AG04450 (cell line): Measurements from ENCODE around the gene RMRP. TPM values are rescaled to one million over a fixed set of nuclear protein-coding genes. Genes with fewer than 3 reads are reported as not detected.

ENCODE experiments used
- CTCF ChIA-PET: fragments of 300-600, 350-600 bp; formaldehyde crosslinking; extraction: SDS; loops from one replicate; lab custom pipeline; 2022; ENCODE audit warnings: antibody characterized with exemption, inconsistent platforms; lab: Charles Lee
- POLR2A ChIA-PET: fragments of 350-600 bp; formaldehyde crosslinking; extraction: SDS; loops from one replicate; lab custom pipeline; 2021; ENCODE audit warnings: antibody characterized with exemption, inconsistent platforms; lab: Yijun Ruan, JAX
- DNase-seq: peaks from one replicate; pipeline ENCODE4 v3.0.0-alpha.2; 2011; ENCODE audit warnings: low read depth, low spot score
- H3K27ac ChIP-seq: one replicate; pipeline ENCODE4 v1.5.1; 2012; ENCODE audit warnings: low read depth, low read length, control low read depth
- H3K27me3 ChIP-seq: one replicate; pipeline ENCODE4 v1.6.0; 2012; ENCODE audit warnings: low read length; ENCODE audit not compliant: control insufficient read depth, insufficient read depth
- H3K4me3 ChIP-seq: 2 replicates; pipeline ENCODE4 v1.5.1; 2011; ENCODE audit warnings: mild to moderate bottlenecking, low read depth, low read length, control low read depth
- H3K9me3 ChIP-seq: 2 replicates; pipeline ENCODE4 v1.5.1; 2012; ENCODE audit warnings: low read length; ENCODE audit not compliant: control insufficient read depth, insufficient read depth
- polyA plus RNA-seq: library from polyadenylated mRNA; depleted of rRNA; stranded (reverse); fragments of >200 nt; gene quantifications from 2 replicates; pipeline ENCODE4 v1.2.3, GENCODE V29; 2011
- TF ChIP-seq, protein P1 (sequence below): IDR thresholded peaks from 2 replicates; pipeline ENCODE4 v1.5.1; 2011; ENCODE audit warnings: low read depth, low read length, control low read depth, inconsistent platforms

RMRP gene
- polyA plus RNA-seq, 1 experiment: 173 TPM

DNA sequence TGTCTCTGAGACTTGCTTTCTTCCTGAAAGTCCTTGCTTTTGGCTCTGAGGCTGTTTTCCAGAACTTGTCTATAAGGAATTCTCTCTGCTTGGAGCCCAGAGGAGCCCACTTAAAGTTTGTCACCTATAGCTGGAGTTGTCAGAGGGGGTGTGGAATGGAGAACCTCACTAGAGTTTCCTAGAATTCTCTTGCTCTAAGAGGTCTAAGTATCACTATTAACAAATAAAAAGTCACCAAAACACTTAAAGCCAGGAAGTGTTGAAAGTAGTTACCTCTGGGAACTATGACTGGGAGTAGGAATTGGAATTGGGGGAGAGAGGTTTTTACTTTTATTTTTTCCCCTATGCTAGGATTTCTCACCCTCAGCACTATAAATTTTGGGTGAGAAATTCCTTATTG is 22.1 kb downstream of the RMRP start:
- no peak for DNase-seq
- Histone ChIP-seq H3K9me3 (no peaks in the 10 kb centered on the region), H3K27me3 (no peaks in the 10 kb centered on the region), H3K4me3 (no peak overlapping the region), H3K27ac (no peak overlapping the region)
- ChIA-PET POLR2A (no interaction called here), CTCF (interaction anchor here (1.0 to 1.2 kb wide), 2 partner anchors 11 to 32 kb away, joined by 3 read pairs; no protein-coding TSS in a partner anchor)
- TF ChIP-seq, protein P1, sequence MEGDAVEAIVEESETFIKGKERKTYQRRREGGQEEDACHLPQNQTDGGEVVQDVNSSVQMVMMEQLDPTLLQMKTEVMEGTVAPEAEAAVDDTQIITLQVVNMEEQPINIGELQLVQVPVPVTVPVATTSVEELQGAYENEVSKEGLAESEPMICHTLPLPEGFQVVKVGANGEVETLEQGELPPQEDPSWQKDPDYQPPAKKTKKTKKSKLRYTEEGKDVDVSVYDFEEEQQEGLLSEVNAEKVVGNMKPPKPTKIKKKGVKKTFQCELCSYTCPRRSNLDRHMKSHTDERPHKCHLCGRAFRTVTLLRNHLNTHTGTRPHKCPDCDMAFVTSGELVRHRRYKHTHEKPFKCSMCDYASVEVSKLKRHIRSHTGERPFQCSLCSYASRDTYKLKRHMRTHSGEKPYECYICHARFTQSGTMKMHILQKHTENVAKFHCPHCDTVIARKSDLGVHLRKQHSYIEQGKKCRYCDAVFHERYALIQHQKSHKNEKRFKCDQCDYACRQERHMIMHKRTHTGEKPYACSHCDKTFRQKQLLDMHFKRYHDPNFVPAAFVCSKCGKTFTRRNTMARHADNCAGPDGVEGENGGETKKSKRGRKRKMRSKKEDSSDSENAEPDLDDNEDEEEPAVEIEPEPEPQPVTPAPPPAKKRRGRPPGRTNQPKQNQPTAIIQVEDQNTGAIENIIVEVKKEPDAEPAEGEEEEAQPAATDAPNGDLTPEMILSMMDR: no peak

DNA sequence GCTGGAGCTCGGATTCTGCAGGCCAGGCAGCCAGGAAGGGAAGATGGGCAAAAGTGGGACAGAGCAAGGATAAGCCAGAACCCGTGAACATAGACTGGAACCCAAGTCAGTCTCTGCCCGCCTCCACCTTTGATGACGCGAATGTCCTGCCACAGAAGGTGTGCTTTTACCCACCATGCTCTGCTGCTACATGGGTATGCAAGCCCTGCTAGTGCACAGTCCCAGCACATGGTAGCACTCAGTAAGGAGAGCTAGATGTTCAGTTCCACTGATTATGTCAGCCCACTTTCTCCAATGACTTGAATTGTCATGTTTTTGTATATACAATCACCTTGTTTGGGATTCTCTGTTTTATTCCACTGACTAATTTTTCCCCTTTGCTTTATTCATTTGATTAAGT is 28.2 kb downstream of the RMRP start:
- Histone ChIP-seq H3K4me3 (no peak overlapping the region), H3K27me3 (peaks cover 5% of the 10 kb centered on the region), H3K9me3 (no peaks in the 10 kb centered on the region), H3K27ac (no peak overlapping the region)
- TF ChIP-seq, protein P1: no peak
- POLR2A ChIA-PET: no interaction called here
- CTCF ChIA-PET: interaction anchor here (0.6 to 2.1 kb wide), 3 partner anchors 17 to 140 kb away, joined by 3 to 10 read pairs (median 4); partner anchors contain the start of gene RUSC2
- DNase-seq: no peak

DNA sequence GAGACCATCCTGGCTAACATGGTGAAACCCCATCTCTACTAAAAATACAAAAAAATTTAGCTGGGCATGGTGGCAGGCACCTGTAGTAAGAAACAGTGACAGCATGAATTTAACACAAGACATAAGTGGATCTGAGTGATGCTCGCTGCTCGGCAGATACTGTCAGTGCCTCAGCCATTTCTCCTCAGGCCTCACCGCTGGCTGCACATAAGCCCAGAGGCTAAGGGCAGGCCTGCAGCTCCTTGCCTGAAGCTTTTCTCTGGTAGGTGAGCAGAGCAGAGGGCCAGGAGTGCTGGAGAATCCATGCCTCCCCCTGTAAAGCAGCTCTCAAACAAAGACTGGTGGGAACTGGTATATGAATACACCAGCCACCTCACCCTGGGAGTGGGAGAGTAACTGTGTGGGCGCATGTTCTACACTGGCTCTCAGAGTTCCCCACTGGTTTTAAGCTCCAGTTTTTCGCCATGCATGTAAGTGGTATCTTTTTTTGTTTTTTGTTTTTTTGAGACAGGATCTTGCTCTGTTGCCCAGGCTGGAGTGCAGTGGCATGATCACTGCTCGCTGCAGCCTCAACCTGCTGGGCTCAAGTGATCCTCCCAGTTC is 29.3 kb downstream of the RMRP start:
- CTCF ChIA-PET: interaction anchor here (0.7 to 2.1 kb wide), 3 partner anchors 19 to 29 kb away, joined by 3 to 10 read pairs (median 4); partner anchors contain the start of genes CCDC107 and RMRP
- TF ChIP-seq, protein P1: no peak
- Histone ChIP-seq H3K27me3 (peaks cover 5% of the 10 kb centered on the region), H3K9me3 (no peaks in the 10 kb centered on the region), H3K4me3 (no peak overlapping the region), H3K27ac (no peak overlapping the region)
- POLR2A ChIA-PET: no interaction called here
- no peak for DNase-seq

DNA sequence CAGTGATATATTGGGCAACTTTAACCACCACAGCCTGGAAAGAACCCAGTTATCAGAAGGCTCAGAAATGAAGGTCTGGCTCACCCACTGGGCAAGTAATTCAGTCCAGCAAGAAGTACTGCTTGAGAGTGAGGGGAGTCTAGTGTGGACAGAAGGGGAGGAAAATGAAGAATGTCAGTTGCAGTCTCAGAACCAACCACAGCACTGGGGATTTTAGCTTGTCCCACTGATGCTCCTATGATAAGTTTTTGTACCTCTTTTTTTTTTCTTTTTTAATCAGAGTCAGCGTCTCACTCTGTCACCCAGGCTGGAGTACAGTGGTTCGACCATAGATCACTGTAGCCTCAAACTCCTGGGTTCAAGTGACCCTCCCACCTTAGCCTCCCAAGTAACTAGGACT is 30.2 kb downstream of the RMRP start:
- no peak overlapping the region for H3K4me3 ChIP-seq
- TF ChIP-seq, protein P1: no peak
- POLR2A ChIA-PET: no interaction called here
- peaks cover 5% of the 10 kb centered on the region for H3K27me3 ChIP-seq
- H3K9me3 ChIP-seq: no peaks in the 10 kb centered on the region
- DNase-seq: no peak
- CTCF ChIA-PET: interaction anchor here (0.7 to 2.1 kb wide), 2 partner anchors 24 kb away, joined by 3 to 10 read pairs; no protein-coding TSS in a partner anchor
- no peak overlapping the region for H3K27ac ChIP-seq

DNA sequence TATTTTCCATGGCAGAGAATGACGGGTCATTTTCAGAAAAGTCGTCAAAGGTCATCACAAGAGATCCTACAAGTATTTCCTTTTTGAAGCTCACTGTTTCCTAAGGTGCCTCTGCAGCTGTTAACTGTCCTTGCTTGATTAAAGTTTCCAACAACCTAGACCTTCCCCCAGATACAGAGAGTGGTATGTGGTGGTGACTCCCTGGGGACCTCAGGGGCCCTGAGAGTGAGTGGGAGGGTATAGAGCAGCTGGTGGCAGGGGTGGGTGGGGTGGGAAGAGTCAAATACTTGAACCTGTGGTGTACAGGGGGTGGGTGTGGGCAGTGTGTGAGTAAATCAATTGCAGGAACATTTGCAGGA is 38.0 kb downstream of the RMRP start:
- Histone ChIP-seq H3K27me3 (peaks cover 41% of the 10 kb centered on the region), H3K27ac (no peak overlapping the region), H3K4me3 (no peak overlapping the region), H3K9me3 (no peaks in the 10 kb centered on the region; the same call in 1 of the 2 replicates)
- TF ChIP-seq, protein P1: no peak
- ChIA-PET POLR2A (no interaction called here), CTCF (interaction anchor here (0.9 to 1.6 kb wide), 2 partner anchors 8 to 16 kb away, joined by 3 to 7 read pairs; no protein-coding TSS in a partner anchor)
- no peak for DNase-seq
